GM10248 (cell line): Measurements from ENCODE around the gene P4HA2.

Source experiments
- CTCF ChIA-PET: fragments of 300-600 bp; sonication (Branson Sonifier 250); formaldehyde crosslinking; extraction: SDS; loops from one replicate; lab custom pipeline; 2021; ENCODE audit warnings: antibody characterized with exemption; lab: Yijun Ruan, JAX
- POLR2A ChIA-PET: fragments of 350-650 bp; sonication (Branson Sonifier 250); formaldehyde crosslinking; extraction: SDS; loops from one replicate; lab custom pipeline; 2020; ENCODE audit warnings: antibody characterized with exemption; lab: Yijun Ruan, JAX
- DNase-seq: peaks from one replicate; pipeline ENCODE4 v3.0.0; 2012; ENCODE audit errors: extremely low spot score
- CTCF ChIP-seq: IDR thresholded peaks from 2 replicates; pipeline ENCODE4 v1.5.1; 2012; ENCODE audit warnings: mild to moderate bottlenecking, low read depth; ENCODE audit errors: extremely low read depth, missing control alignments, control extremely low read depth

Gene P4HA2

DNA sequence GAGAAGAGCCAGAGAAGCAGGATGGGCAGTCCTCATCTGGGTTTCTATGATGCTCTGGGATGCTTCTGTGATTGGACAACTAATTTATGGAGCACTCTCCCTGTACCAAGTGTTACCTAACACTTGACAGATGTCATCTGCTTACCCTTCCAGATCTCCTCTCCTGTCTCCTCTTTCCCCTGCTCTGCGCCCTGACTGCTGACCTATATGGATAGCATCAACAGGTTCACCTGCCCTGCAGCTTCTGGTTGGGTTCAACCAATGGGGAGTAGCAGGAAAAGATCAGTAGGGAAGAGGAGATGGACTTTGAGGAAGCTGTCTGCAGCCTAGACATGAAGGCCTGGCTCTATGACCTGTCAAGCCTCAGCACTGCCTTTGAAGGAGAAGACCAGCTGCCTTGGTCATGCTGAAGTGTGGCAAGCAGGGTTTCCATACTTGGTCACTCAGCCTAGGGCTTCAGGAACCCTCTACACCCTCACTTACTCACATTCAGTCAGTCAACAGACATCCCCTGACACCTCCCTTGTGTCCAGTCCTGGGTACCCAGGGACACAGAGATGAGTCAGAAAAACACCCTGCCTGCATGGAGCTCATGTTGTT is 11.3 kb upstream of the P4HA2 start:
- ChIA-PET CTCF (interaction anchor here (0.8 to 7.8 kb wide), 45 partner anchors 9 to 568 kb away, joined by 3 to 124 read pairs (median 6); partner anchors contain the start of genes P4HA2, PDLIM4 and SLC22A4), POLR2A (interaction anchor here (0.7 to 1.0 kb wide), 2 partner anchors 9 to 12 kb away, joined by 3 to 6 read pairs; partner anchors contain the start of gene P4HA2)
- no peak for DNase-seq
- TF ChIP-seq CTCF = no peak

- TF ChIP-seq CTCF = peak; percentile 87
- CTCF ChIA-PET = interaction anchor here (0.6 to 7.8 kb wide), 63 partner anchors 10 to 597 kb away, joined by 3 to 124 read pairs (median 5); partner anchors contain the start of genes CSF2, P4HA2, PDLIM4 and SLC22A4
- peak; percentile 72 for DNase-seq
- POLR2A ChIA-PET = interaction anchor here (0.6 to 1.1 kb wide), 6 partner anchors 8 to 242 kb away, joined by 3 to 6 read pairs (median 3); partner anchors contain the start of genes P4HA2 and SLC22A4
These were observed 10.6 kb upstream of the P4HA2 start for GRCh38 chr5:132238169-132238744.

- no peak for TF ChIP-seq CTCF
- CTCF ChIA-PET = interaction anchor here (0.6 to 7.8 kb wide), 60 partner anchors 10 to 597 kb away, joined by 3 to 124 read pairs (median 5); partner anchors contain the start of genes CSF2, P4HA2, PDLIM4 and SLC22A4
- POLR2A ChIA-PET = interaction anchor here (1.0 to 1.1 kb wide), 3 partner anchors 10 to 243 kb away, joined by 3 to 6 read pairs (median 3); partner anchors contain the start of genes P4HA2 and SLC22A4
- DNase-seq = no peak
These were observed 10.0 kb upstream of the P4HA2 start for GRCh38 chr5:132237670-132238069.

GRCh38 chr5:132237141-132237540 is 9.5 kb upstream of the P4HA2 start:
- POLR2A ChIA-PET = interaction anchor here (1.1 kb wide), 1 partner anchor 57 kb away, joined by 3 read pairs; the partner anchor contains the start of gene SLC22A4
- CTCF ChIA-PET = interaction anchor here (1.0 to 7.8 kb wide), 32 partner anchors 10 to 263 kb away, joined by 3 to 124 read pairs (median 8); partner anchors contain the start of genes CSF2, P4HA2, PDLIM4 and SLC22A4
- no peak for DNase-seq
- no peak for TF ChIP-seq CTCF

DNA sequence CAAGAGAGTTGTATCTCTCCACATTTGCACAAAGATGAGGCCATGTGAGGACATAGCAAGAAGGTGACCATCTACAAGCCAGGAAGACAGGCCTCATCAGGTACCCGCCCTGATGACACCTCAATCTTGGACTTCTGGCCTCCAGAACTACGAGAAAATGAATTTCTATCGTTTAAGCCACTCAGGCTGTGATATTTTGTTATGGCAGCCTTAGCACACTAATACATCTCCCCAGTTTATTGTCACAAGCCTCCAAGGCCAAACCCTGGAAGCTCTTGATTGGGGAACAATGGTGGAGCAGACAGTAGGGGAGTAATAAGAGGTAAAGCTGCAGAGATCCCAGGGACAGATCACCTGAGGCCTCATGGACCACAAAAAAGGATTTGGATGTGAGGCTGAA is 7.7 kb upstream of the P4HA2 start:
- DNase-seq = no peak
- ChIA-PET POLR2A (interaction anchor here (1.2 kb wide), 1 partner anchor 174 kb away, joined by 4 read pairs; no protein-coding TSS in a partner anchor), CTCF (interaction anchor here (0.8 to 7.8 kb wide), 12 partner anchors 8 to 170 kb away, joined by 3 to 78 read pairs (median 3); partner anchors contain the start of genes P4HA2 and SLC22A4)
- no peak for TF ChIP-seq CTCF

DNA sequence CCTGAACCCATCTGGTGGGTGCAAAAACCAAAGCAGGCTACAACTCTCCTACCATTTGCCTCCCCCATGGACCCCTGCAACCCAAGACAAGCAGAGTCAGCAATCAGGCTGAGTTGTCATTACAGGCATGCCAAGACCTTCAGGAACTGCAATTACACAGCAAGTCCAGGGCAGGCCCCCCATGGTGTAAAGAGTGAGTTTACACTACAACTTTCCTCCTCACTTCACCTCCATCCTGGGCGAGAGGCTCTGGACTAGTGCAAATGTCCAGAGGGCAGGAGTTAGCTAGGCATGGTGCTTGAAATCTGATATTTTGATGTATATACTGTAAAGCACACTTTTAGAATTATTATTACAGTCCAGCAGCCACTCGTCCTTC is 7.0 kb upstream of the P4HA2 start:
- TF ChIP-seq CTCF = no peak
- ChIA-PET POLR2A (interaction anchor here (1.2 kb wide), 1 partner anchor 173 kb away, joined by 4 read pairs; no protein-coding TSS in a partner anchor), CTCF (interaction anchor here (0.9 to 7.8 kb wide), 8 partner anchors 9 to 170 kb away, joined by 3 to 78 read pairs (median 3); partner anchors contain the start of gene SLC22A4)
- no peak for DNase-seq
